ENCODE measurements around the gene KRT39. TPM values are rescaled to one million over a fixed set of nuclear protein-coding genes. Genes with fewer than 3 reads are reported as not detected.

KRT39 gene
- total RNA-seq, 1 experiment from 2014 or later: not detected

DNA sequence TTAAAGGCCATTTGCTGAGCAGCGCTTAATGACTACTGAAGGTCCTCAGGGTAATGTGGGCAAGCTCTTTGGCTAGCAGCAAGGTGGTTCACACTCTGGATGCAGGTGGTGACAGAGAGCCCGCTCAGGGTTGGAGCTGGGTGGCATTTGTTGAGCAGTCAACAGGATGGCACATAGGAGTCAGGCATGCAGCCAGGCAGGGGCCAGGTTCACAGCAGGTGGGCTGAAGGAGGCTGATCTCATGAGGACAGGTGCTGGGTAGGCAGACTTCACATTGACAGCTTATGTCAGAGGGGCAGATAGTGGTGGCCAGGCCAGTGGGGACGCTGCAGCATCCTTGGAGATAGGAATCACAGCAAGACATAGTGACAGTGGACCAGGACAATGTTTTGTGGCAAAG is 37.6 kb upstream of the KRT39 start:
- H3K9me3 ChIP-seq (ENCODE audit: low read length): no peaks in the 10 kb centered on the region
- no peaks in the 10 kb centered on the region for H3K9me2 ChIP-seq (replicated peaks; ENCODE audit: low read length)
- H2AFZ ChIP-seq (ENCODE audit: low read length): no peak overlapping the region
- H3F3A ChIP-seq (ENCODE audit: low read length, unreplicated experiment): no peaks in the 10 kb centered on the region
- no peak for TF ChIP-seq EZH2phosphoT487 (IDR thresholded peaks at IDR 0.05; ENCODE audit: borderline replicate concordance, low read length)
- TF ChIP-seq, protein P1, sequence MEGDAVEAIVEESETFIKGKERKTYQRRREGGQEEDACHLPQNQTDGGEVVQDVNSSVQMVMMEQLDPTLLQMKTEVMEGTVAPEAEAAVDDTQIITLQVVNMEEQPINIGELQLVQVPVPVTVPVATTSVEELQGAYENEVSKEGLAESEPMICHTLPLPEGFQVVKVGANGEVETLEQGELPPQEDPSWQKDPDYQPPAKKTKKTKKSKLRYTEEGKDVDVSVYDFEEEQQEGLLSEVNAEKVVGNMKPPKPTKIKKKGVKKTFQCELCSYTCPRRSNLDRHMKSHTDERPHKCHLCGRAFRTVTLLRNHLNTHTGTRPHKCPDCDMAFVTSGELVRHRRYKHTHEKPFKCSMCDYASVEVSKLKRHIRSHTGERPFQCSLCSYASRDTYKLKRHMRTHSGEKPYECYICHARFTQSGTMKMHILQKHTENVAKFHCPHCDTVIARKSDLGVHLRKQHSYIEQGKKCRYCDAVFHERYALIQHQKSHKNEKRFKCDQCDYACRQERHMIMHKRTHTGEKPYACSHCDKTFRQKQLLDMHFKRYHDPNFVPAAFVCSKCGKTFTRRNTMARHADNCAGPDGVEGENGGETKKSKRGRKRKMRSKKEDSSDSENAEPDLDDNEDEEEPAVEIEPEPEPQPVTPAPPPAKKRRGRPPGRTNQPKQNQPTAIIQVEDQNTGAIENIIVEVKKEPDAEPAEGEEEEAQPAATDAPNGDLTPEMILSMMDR (conservative IDR thresholded peaks at IDR 0.05; ENCODE audit: low read depth, low read length): no peak
- TF ChIP-seq EZH2 (IDR thresholded peaks at IDR 0.05; ENCODE audit: low read length, unreplicated experiment): no peak
- no peak overlapping the region for H3K4me2 ChIP-seq (ENCODE audit: low read length)
- intact Hi-C loops (cut with micrococcal nuclease): loop anchor here (10.0 kb wide), 2 partner anchors 60 to 90 kb away; partner anchors contain the start of genes KRTAP2-3 and KRTAP2-4
- no peak overlapping the region for H3K4me3 ChIP-seq (ENCODE audit: low read length)
- peaks cover 32% of the 10 kb centered on the region for H3K4me1 ChIP-seq (ENCODE audit: insufficient read depth, low read length)
- ATAC-seq (no peak), DNase-seq (no peak)
- H4K20me1 ChIP-seq (ENCODE audit: low read length): no peaks in the 10 kb centered on the region
- no peaks in the 10 kb centered on the region for H3K36me3 ChIP-seq (ENCODE audit: low read depth, low read length)
- H3K79me2 ChIP-seq (ENCODE audit: low read length): no peaks in the 10 kb centered on the region
- no peak overlapping the region for H3K27ac ChIP-seq (ENCODE audit: low read length)
- ChIA-PET POLR2A (ENCODE audit: unreplicated experiment) (no interaction called here), CTCF (no interaction called here)
- BruUV-seq (replicated peaks): no TSS peak
- no peak overlapping the region for H3K9ac ChIP-seq (ENCODE audit: low read length)
- H3K27me3 ChIP-seq (ENCODE audit: low read length): no peaks in the 10 kb centered on the region

DNA sequence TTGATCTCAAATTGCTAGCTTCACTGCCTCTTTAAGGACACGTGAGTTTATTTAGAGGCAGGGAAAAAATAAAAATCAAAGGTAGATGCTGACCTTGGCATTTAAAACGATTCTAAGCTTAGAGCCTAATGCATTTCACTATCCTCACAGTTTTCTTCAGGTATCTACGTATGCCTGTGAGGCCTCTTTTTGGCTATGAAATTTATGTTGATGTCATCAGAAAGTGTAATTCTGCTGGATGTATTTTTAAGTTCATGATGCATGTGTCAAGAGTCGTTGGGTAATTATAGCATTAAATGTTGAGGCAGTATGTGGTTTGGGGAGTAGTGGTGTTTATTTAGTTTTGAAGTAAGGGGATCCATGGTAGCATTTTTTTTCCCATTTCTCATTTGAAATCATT is 37.2 kb upstream of the KRT39 start:
- CTCF ChIA-PET: no interaction called here

DNA sequence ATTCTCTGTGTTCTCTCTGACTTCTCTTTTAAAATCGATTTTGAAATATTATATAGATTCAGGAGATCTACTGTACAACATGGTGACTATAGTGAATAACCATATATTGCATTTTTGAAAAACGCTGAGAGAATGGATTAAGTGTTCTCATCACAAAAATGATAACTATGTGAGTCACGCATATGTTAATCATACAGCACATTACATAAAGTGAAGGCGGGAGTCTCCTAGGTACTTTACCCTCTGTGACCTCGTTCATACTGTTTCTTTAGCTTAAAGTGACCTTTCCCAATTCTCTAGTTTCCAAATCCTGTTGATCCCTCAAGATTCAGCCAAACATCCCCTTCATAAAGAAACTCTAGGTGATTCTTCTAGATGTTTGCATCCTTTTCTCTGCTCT is 36.1 kb upstream of the KRT39 start:
- POLR2A ChIA-PET (ENCODE audit: unreplicated experiment): no interaction called here
- Histone ChIP-seq H4K20me1 (ENCODE audit: low read length) (no peaks in the 10 kb centered on the region), H3K4me3 (ENCODE audit: low read length) (no peak overlapping the region), H3K27ac (ENCODE audit: low read length) (peak overlapping the region; percentile 23), H3K4me2 (ENCODE audit: low read length) (peak overlapping the region; percentile 35; the same call in 1 of the 2 replicates), H3K36me3 (ENCODE audit: low read depth, low read length) (no peaks in the 10 kb centered on the region), H3K79me2 (ENCODE audit: low read length) (no peaks in the 10 kb centered on the region), H3K4me1 (ENCODE audit: insufficient read depth, low read length) (peaks cover 21% of the 10 kb centered on the region), H3F3A (ENCODE audit: low read length, unreplicated experiment) (no peaks in the 10 kb centered on the region), H3K27me3 (ENCODE audit: low read length) (no peaks in the 10 kb centered on the region), H3K9me2 (replicated peaks; ENCODE audit: low read length) (no peaks in the 10 kb centered on the region), H2AFZ (ENCODE audit: low read length) (peak overlapping the region; percentile 32; the same call in 1 of the 2 replicates), H3K9me3 (ENCODE audit: low read length) (no peaks in the 10 kb centered on the region), H3K9ac (ENCODE audit: low read length) (no peak overlapping the region)
- no TSS peak for BruUV-seq (replicated peaks)
- peak; percentile 61 for DNase-seq
- intact Hi-C loops (cut with micrococcal nuclease): loop anchor here (10.0 kb wide), 2 partner anchors 62 to 88 kb away; partner anchors contain the start of genes KRTAP2-3 and KRTAP2-4
- CTCF ChIA-PET: no interaction called here
- ATAC-seq: peak; percentile 69
- TF ChIP-seq EZH2 (IDR thresholded peaks at IDR 0.05; ENCODE audit: low read length, unreplicated experiment): no peak
- TF ChIP-seq, protein P1 (conservative IDR thresholded peaks at IDR 0.05; ENCODE audit: low read depth, low read length): no peak
- no peak for TF ChIP-seq EZH2phosphoT487 (IDR thresholded peaks at IDR 0.05; ENCODE audit: borderline replicate concordance, low read length)

More for the DNA sequence above, 37.2 kb upstream of the KRT39 start:
- H3K4me2 ChIP-seq (ENCODE audit: low read length): no peak overlapping the region
- TF ChIP-seq, protein P1 (conservative IDR thresholded peaks at IDR 0.05; ENCODE audit: low read depth, low read length): no peak
- no peak for TF ChIP-seq EZH2phosphoT487 (IDR thresholded peaks at IDR 0.05; ENCODE audit: borderline replicate concordance, low read length)
- TF ChIP-seq EZH2 (IDR thresholded peaks at IDR 0.05; ENCODE audit: low read length, unreplicated experiment): no peak
- H3K9me2 ChIP-seq (replicated peaks; ENCODE audit: low read length): no peaks in the 10 kb centered on the region
- DNase-seq: no peak
- no peak overlapping the region for H2AFZ ChIP-seq (ENCODE audit: low read length)
- H3K27me3 ChIP-seq (ENCODE audit: low read length): no peaks in the 10 kb centered on the region
- no peaks in the 10 kb centered on the region for H3K9me3 ChIP-seq (ENCODE audit: low read length)
- H3K79me2 ChIP-seq (ENCODE audit: low read length): no peaks in the 10 kb centered on the region
- H3K27ac ChIP-seq (ENCODE audit: low read length): no peak overlapping the region
- no peaks in the 10 kb centered on the region for H3K36me3 ChIP-seq (ENCODE audit: low read depth, low read length)
- H3K4me1 ChIP-seq (ENCODE audit: insufficient read depth, low read length): peaks cover 28% of the 10 kb centered on the region
- no peak overlapping the region for H3K4me3 ChIP-seq (ENCODE audit: low read length)
- intact Hi-C loops (cut with micrococcal nuclease): loop anchor here (10.0 kb wide), 2 partner anchors 61 to 89 kb away; partner anchors contain the start of genes KRTAP2-3 and KRTAP2-4
- H3F3A ChIP-seq (ENCODE audit: low read length, unreplicated experiment): no peaks in the 10 kb centered on the region
- POLR2A ChIA-PET (ENCODE audit: unreplicated experiment): no interaction called here
- no peak overlapping the region for H3K9ac ChIP-seq (ENCODE audit: low read length)
- ATAC-seq: no peak
- BruUV-seq (replicated peaks): no TSS peak
- H4K20me1 ChIP-seq (ENCODE audit: low read length): no peaks in the 10 kb centered on the region
